K562 (cell line): Measurements from ENCODE around the gene IRAK4. TPM values are rescaled to one million over a fixed set of nuclear protein-coding genes. Genes with fewer than 3 reads are reported as not detected.

Experiments
- ATAC-seq: fragments of 200-7000 bp; cut with Tn5 transposase; 3 replicates; pipeline ENCODE4 v1.9.1; 2020; ENCODE audit warnings: moderate library complexity
- BruUV-seq: library from RNA; stranded (reverse); fragments of 400-500 nt; replicated peaks from 2 replicates; lab custom pipeline; 2021; lab: Mats Ljungman, UMichigan
- CTCF ChIA-PET: fragments of 300-600 bp; formaldehyde crosslinking; extraction: SDS; loops from one replicate; lab custom pipeline; 2021; ENCODE audit warnings: low intra/inter-chr PET ratio; lab: Yijun Ruan, JAX
- POLR2A ChIA-PET: fragments of 300-600, 350-650 bp; sonication (Branson Sonifier 250); formaldehyde crosslinking; extraction: SDS; loops from one replicate; lab custom pipeline; 2021; ENCODE audit warnings: antibody characterized with exemption, inconsistent platforms; lab: Yijun Ruan, JAX
- DNase-seq, 4 experiments: peaks; one replicate each; pipeline versions ENCODE4 v3.0.0 to v3.0.0-alpha.2; 2011 to 2018; ENCODE audit warnings: low spot score in 3 of 4, mixed read lengths in 3 of 4; ENCODE audit errors: extremely low read depth in 1 of 4
- FAIRE-seq: peaks from 2 replicates; lab custom pipeline; 2011; peaks lifted over from hg19 to GRCh38; lab: Jason Lieb, UNC
- H2AFZ ChIP-seq: 2 replicates; pipeline ENCODE4 v1.6.0; 2011; ENCODE audit warnings: low read depth, low read length, control low read depth, inconsistent platforms
- H3K27ac ChIP-seq: fragments of 200-600 bp; 3 replicates; pipeline ENCODE4 v1.8.0; 2011; ENCODE audit warnings: low read depth, mild to moderate bottlenecking, control low read depth, inconsistent platforms, low read length, moderate library complexity, mixed read lengths; ENCODE audit errors: extremely low read depth
- H3K27me3 ChIP-seq, 2 experiments: fragments of 300-600 bp in 1 of 2; 2 replicates in 1 of 2; 3 replicates in 1 of 2; pipeline versions ENCODE4 v1.6.0 to v1.8.0; 2011; ENCODE audit warnings: inconsistent platforms in 2 of 2, low read length in 2 of 2, mild to moderate bottlenecking in 1 of 2, mixed read lengths in 1 of 2, moderate library complexity in 1 of 2; ENCODE audit not compliant: control insufficient read depth in 2 of 2, insufficient read depth in 2 of 2
- H3K36me3 ChIP-seq: fragments of 300-600 bp; 3 replicates; pipeline ENCODE4 v1.8.0; 2011; ENCODE audit warnings: mild to moderate bottlenecking, low read length, inconsistent platforms; ENCODE audit not compliant: control insufficient read depth, insufficient read depth
- H3K4me1 ChIP-seq, 2 experiments: fragments of 200-600 bp in 1 of 2; replicated peaks in 1 of 2; 2 replicates in 1 of 2; 3 replicates in 1 of 2; pipeline versions ENCODE4 v1.5.1 to v1.8.0; 2011; ENCODE audit warnings: inconsistent platforms in 2 of 2, low read length in 2 of 2, mild to moderate bottlenecking in 1 of 2, mixed read lengths in 1 of 2, moderate library complexity in 1 of 2; ENCODE audit not compliant: control insufficient read depth in 2 of 2, insufficient read depth in 2 of 2
- H3K4me2 ChIP-seq: 2 replicates; pipeline ENCODE4 v1.6.1; 2011; ENCODE audit warnings: low read length, control low read depth, inconsistent platforms, mixed read lengths; ENCODE audit not compliant: insufficient read depth
- H3K4me3 ChIP-seq: fragments of 200-600 bp; sonication (generic), shearing (Covaris generic); 2 replicates; pipeline ENCODE4 v1.5.1; 2016; ENCODE audit warnings: control low read depth, inconsistent platforms
- H3K79me2 ChIP-seq: fragments of 200-600 bp; 3 replicates; pipeline ENCODE4 v1.8.0; 2011; ENCODE audit warnings: low read length, inconsistent platforms; ENCODE audit not compliant: control insufficient read depth, insufficient read depth
- H3K9ac ChIP-seq, 2 experiments: 2 replicates each; pipeline versions ENCODE4 v1.6.0 to v1.6.1; 2011; ENCODE audit warnings: low read depth in 2 of 2, low read length in 2 of 2, control low read depth in 1 of 2, inconsistent platforms in 1 of 2, mild to moderate bottlenecking in 1 of 2, mixed read lengths in 1 of 2; ENCODE audit not compliant: insufficient read depth in 1 of 2
- H3K9me1 ChIP-seq: one replicate; pipeline ENCODE4 v1.6.0; 2011; ENCODE audit warnings: inconsistent platforms, mild to moderate bottlenecking, low read length, moderate library complexity; ENCODE audit not compliant: control insufficient read depth, insufficient read depth
- H3K9me3 ChIP-seq: replicated peaks from 2 replicates; pipeline ENCODE4 v1.5.1; 2011; ENCODE audit warnings: low read depth, low read length, inconsistent platforms; ENCODE audit not compliant: control insufficient read depth, insufficient read depth
- H4K20me1 ChIP-seq: replicated peaks from 2 replicates; pipeline ENCODE4 v1.6.1; 2011; ENCODE audit warnings: low read length, inconsistent platforms, mixed read lengths; ENCODE audit not compliant: control insufficient read depth, insufficient read depth
- ARNT ChIP-seq, 2 experiments: fragments of 450-650 bp; IDR thresholded peaks; 2 replicates each; pipeline ENCODE4 v1.6.1; 2016; ENCODE audit warnings: mild to moderate bottlenecking in 1 of 2
- CEBPG ChIP-seq, 3 experiments: fragments of 200-800 bp in 1 of 3; sonication (Bioruptor generic) in 1 of 3; sonication (generic) in 1 of 3; formaldehyde crosslinking in 1 of 3; IDR thresholded peaks in 2 of 3; conservative IDR thresholded peaks in 1 of 3; 2 replicates each; pipeline versions ENCODE4 v1.6.1 to v1.8.0; 2016 to 2022; ENCODE audit warnings: missing compliant biosample characterization in 2 of 3, missing genetic modification characterization in 2 of 3, mild to moderate bottlenecking in 1 of 3, missing genetic modification reagents in 1 of 3
- ETV6 ChIP-seq, 3 experiments: fragments of 150-350 bp in 1 of 3; sonication (generic) in 1 of 3; formaldehyde crosslinking in 1 of 3; IDR thresholded peaks; 2 replicates each; pipeline versions ENCODE4 v1.6.1 to v1.8.0; 2014 to 2022; ENCODE audit warnings: borderline replicate concordance in 2 of 3, low read depth in 2 of 3, antibody characterized with exemption in 1 of 3, low read length in 1 of 3, mild to moderate bottlenecking in 1 of 3, missing genetic modification reagents in 1 of 3
- FOSL1 ChIP-seq: fragments of 200-800 bp; sonication (Bioruptor generic); conservative IDR thresholded peaks from 2 replicates; pipeline ENCODE4 v1.6.1; 2016; ENCODE audit warnings: missing genetic modification characterization, missing compliant biosample characterization
- HNRNPUL1 ChIP-seq: fragments of 200-400 bp; formaldehyde crosslinking; IDR thresholded peaks from 2 replicates; pipeline ENCODE4 v1.6.1; 2017; ENCODE audit warnings: low read length
- JUND ChIP-seq, 2 experiments: IDR thresholded peaks; 2 replicates in 1 of 2; 3 replicates in 1 of 2; pipeline ENCODE4 v1.6.1; 2011; ENCODE audit warnings: borderline replicate concordance in 2 of 2, low read depth in 2 of 2, low read length in 2 of 2, improper control_type of control experiment in 1 of 2, missing biosample characterization in 1 of 2, missing genetic modification characterization in 1 of 2, missing genetic modification reagents in 1 of 2
- KDM5B ChIP-seq: fragments of 200-600 bp; sonication (generic); IDR thresholded peaks from 2 replicates; pipeline ENCODE4 v1.6.1; 2012; ENCODE audit warnings: low read depth, mild to moderate bottlenecking, moderate library complexity, low read length, control low read depth, inconsistent platforms; ENCODE audit not compliant: insufficient replicate concordance
- RCOR1 ChIP-seq, 2 experiments: IDR thresholded peaks; 2 replicates each; pipeline ENCODE4 v1.6.1; 2012; ENCODE audit warnings: low read depth in 2 of 2, low read length in 2 of 2, borderline replicate concordance in 1 of 2, improper control_type of control experiment in 1 of 2
- RFX5 ChIP-seq: IDR thresholded peaks from 2 replicates; pipeline ENCODE4 v1.6.1; 2011; ENCODE audit warnings: low read depth, mild to moderate bottlenecking, improper control_type of control experiment, low read length
- SIN3B ChIP-seq: fragments of 450-650 bp; IDR thresholded peaks from 2 replicates; pipeline ENCODE4 v1.6.1; 2017; ENCODE audit warnings: low read depth, mild to moderate bottlenecking, moderate library complexity
- SRF ChIP-seq, 2 experiments: fragments of 250-450, 450-650 bp in 1 of 2; sonication (Bioruptor Pico) in 1 of 2; sonication (generic) in 1 of 2; formaldehyde crosslinking; IDR thresholded peaks; 2 replicates each; pipeline versions ENCODE4 v1.5.0 to v1.5.1; 2020 to 2022; ENCODE audit warnings: mild to moderate bottlenecking in 1 of 2, missing genetic modification reagents in 1 of 2
- TEAD1 ChIP-seq, 2 experiments: fragments of 450-650 bp in 1 of 2; sonication (generic) in 1 of 2; formaldehyde crosslinking; IDR thresholded peaks; 2 replicates each; pipeline versions ENCODE4 v1.4.0 to v1.8.0; 2020 to 2022; ENCODE audit warnings: mild to moderate bottlenecking in 2 of 2, missing genetic modification reagents in 1 of 2
- ZNF175 ChIP-seq: fragments of 200-800 bp; sonication (Bioruptor generic); IDR thresholded peaks from 2 replicates; pipeline ENCODE4 v1.6.1; 2016; ENCODE audit warnings: low read depth, mild to moderate bottlenecking, missing genetic modification characterization, missing compliant biosample characterization
- ZNF217 ChIP-seq: sonication (generic); formaldehyde crosslinking; IDR thresholded peaks from 2 replicates; pipeline ENCODE4 v1.8.0; 2022; ENCODE audit warnings: mild to moderate bottlenecking, missing genetic modification reagents
- ZNF354B ChIP-seq: fragments of 250-450 bp; sonication (Bioruptor Pico); IDR thresholded peaks from 2 replicates; pipeline ENCODE4 v1.4.0; 2020
- ZNF551 ChIP-seq: fragments of 250-450 bp; sonication (Bioruptor Pico); IDR thresholded peaks from 2 replicates; pipeline ENCODE4 v1.5.0; 2021; ENCODE audit warnings: mild to moderate bottlenecking, moderate library complexity
- ZNF75A ChIP-seq: fragments of 450-650 bp; formaldehyde crosslinking; IDR thresholded peaks from 2 replicates; pipeline ENCODE4 v1.4.0; 2020; ENCODE audit warnings: mild to moderate bottlenecking
- in situ Hi-C: fragments of 300-500 bp; cut with MboI; formaldehyde crosslinking; loops from 4 replicates; pipeline ENCODE4 v1.15.0; 2018; ENCODE audit warnings: inconsistent platforms, mixed read lengths
- intact Hi-C: fragments of 100-400 bp; cut with micrococcal nuclease; formaldehyde crosslinking; loops from 2 replicates; pipeline ENCODE4 v1.14.2; 2022
- polyA plus RNA-seq, 8 experiments: library from polyadenylated mRNA; depleted of rRNA in 4 of 8; stranded (reverse) in 5 of 8; unstranded in 3 of 8; fragments of >200 nt; fragmentation: Nextera tagmentation in 2 of 8; fragmentation: Illumina TruSeq in 1 of 8; extraction: Ambion mirVana in 2 of 8; extraction: Trizol in 1 of 8; gene quantifications; 2 replicates each; pipeline versions ENCODE4 v1.2.1 to v1.2.3, GENCODE V29; 2011 to 2014; ENCODE audit warnings: inconsistent platforms in 1 of 8, missing spikeins in 1 of 8
- total RNA-seq, 7 experiments: library from RNA; depleted of rRNA in 6 of 7; stranded (reverse); fragments of >200 nt in 6 of 7; fragmentation: Illumina TruSeq in 2 of 7; extraction: Trizol in 2 of 7; gene quantifications; 2 replicates each; pipeline versions ENCODE4 v1.2.1 to v1.2.3, GENCODE V29; 2011 to 2021; ENCODE audit warnings: low replicate concordance in 1 of 7
- TF ChIP-seq, protein P1 (sequence below): fragments of 200-400 bp; formaldehyde crosslinking; IDR thresholded peaks from 2 replicates; pipeline ENCODE4 v1.6.1; 2017; ENCODE audit warnings: mild to moderate bottlenecking, low read depth, low read length, moderate library complexity
- TF ChIP-seq, protein P2 (sequence below): fragments of 250-450 bp; sonication (Bioruptor Pico); IDR thresholded peaks from 2 replicates; pipeline ENCODE4 v1.6.1; 2021; ENCODE audit warnings: mild to moderate bottlenecking

Gene IRAK4
- total and polyA plus RNA-seq, 9 of the 15 experiments (the other 6 are each of a cell fraction or from before 2014, with no cell fraction given), result 10.8 to 34.5 (median 16.0) TPM

DNA sequence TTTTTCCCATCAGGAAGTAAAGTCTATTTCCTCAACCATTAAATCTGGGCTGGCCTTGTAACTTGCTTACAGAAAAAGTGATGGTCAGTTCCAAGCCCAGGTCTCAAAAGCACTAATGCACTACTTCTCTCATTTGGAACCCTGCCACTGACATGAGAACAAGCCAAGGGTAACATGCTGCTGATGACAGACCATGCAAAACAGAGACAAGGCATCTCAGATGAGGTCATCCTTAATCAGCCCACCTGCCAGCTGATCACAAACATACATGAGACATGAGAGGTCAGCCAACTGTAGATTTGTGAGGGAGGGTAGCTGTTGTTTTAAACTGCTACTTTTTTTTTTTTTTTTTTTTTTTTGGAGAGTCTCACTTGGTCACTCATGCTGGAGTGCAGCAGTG is 31.2 kb downstream of the IRAK4 start:
- BruUV-seq, result no TSS peak
- TF ChIP-seq CEBPG (CRISPR knock-in tag; IDR thresholded peaks at IDR 0.05) (peak; percentile 81), CEBPG (tag; conservative IDR thresholded peaks at IDR 0.05 in 1 of 2, IDR thresholded peaks at IDR 0.05 in 1 of 2) (peak in 1 of 2 experiments; percentile 78; a peak in 2 of 4 replicates), KDM5B (no peak), ZNF175 (CRISPR knock-in tag) (peak; percentile 36; the same call in 1 of the 2 replicates), ZNF551 (no peak), SRF (CRISPR knock-in tag; IDR thresholded peaks at IDR 0.05) (no peak), ETV6 (IDR thresholded peaks at IDR 0.05; ENCODE audit: borderline replicate concordance in 1 of 2, low read depth in 2 of 2, low read length in 1 of 2) (no peak), ETV6 (CRISPR knock-in tag; IDR thresholded peaks at IDR 0.05; ENCODE audit: borderline replicate concordance) (no peak), SIN3B (no peak), ARNT (IDR thresholded peaks at IDR 0.05) (no peak), ZNF217 (CRISPR knock-in tag) (no peak), TEAD1 (CRISPR knock-in tag; IDR thresholded peaks at IDR 0.05) (no peak), RCOR1 (IDR thresholded peaks at IDR 0.05; ENCODE audit: borderline replicate concordance in 1 of 2, low read depth in 2 of 2, low read length in 2 of 2) (no peak), HNRNPUL1 (no peak), FOSL1 (tag) (0 out of 2 replicates have a peak, but pooled peaks have one; percentile 30), ZNF75A (CRISPR knock-in tag) (no peak), ZNF354B (CRISPR knock-in tag) (no peak), RFX5 (no peak), JUND (IDR thresholded peaks at IDR 0.05; ENCODE audit: borderline replicate concordance, low read depth, low read length) (peak; percentile 81), JUND (tag; IDR thresholded peaks at IDR 0.05; ENCODE audit: borderline replicate concordance, low read depth, low read length) (peak; percentile 72; the same call in 2 of the 3 replicates)
- TF ChIP-seq, protein P1, sequence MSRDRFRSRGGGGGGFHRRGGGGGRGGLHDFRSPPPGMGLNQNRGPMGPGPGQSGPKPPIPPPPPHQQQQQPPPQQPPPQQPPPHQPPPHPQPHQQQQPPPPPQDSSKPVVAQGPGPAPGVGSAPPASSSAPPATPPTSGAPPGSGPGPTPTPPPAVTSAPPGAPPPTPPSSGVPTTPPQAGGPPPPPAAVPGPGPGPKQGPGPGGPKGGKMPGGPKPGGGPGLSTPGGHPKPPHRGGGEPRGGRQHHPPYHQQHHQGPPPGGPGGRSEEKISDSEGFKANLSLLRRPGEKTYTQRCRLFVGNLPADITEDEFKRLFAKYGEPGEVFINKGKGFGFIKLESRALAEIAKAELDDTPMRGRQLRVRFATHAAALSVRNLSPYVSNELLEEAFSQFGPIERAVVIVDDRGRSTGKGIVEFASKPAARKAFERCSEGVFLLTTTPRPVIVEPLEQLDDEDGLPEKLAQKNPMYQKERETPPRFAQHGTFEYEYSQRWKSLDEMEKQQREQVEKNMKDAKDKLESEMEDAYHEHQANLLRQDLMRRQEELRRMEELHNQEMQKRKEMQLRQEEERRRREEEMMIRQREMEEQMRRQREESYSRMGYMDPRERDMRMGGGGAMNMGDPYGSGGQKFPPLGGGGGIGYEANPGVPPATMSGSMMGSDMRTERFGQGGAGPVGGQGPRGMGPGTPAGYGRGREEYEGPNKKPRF, result no peak
- TF ChIP-seq, protein P2, sequence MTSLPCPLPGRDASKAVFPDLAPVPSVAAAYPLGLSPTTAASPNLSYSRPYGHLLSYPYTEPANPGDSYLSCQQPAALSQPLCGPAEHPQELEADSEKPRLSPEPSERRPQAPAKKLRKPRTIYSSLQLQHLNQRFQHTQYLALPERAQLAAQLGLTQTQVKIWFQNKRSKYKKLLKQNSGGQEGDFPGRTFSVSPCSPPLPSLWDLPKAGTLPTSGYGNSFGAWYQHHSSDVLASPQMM, result no peak

More for the DNA sequence above, 31.2 kb downstream of the IRAK4 start:
- in situ Hi-C loops (no loop called here), intact Hi-C loops (no loop called here)
- no peak overlapping the region for H2AFZ ChIP-seq
- ChIA-PET CTCF (interaction anchor here (0.8 kb wide), 1 partner anchor 93 kb away, joined by 5 read pairs; no protein-coding TSS in a partner anchor), POLR2A (interaction anchor here (2.8 kb wide), 1 partner anchor 15 kb away, joined by 12 read pairs; the partner anchor contains the start of gene TWF1)
- H4K20me1 ChIP-seq, result no peaks in the 10 kb centered on the region
- DNase-seq (peak in 3 of 4 experiments; percentile 10 to 13 (median 12)), ATAC-seq (peak; percentile 67), FAIRE-seq (no peak)
- no peaks in the 10 kb centered on the region for H3K79me2 ChIP-seq
- H3K9ac ChIP-seq, result no peak overlapping the region
- H3K4me2 ChIP-seq, result no peak overlapping the region
- peaks cover 0 to 4% of the 10 kb centered on the region in 2 experiments; a peak in 1 of 5 replicates for H3K4me1 ChIP-seq
- H3K36me3 ChIP-seq, result peaks cover 22% of the 10 kb centered on the region; the same call in 1 of the 3 replicates
- H3K9me1 ChIP-seq, result no peaks in the 10 kb centered on the region
- no peaks in the 10 kb centered on the region for H3K27me3 ChIP-seq
- H3K9me3 ChIP-seq, result no peaks in the 10 kb centered on the region
- no peak overlapping the region for H3K27ac ChIP-seq
- no peak overlapping the region for H3K4me3 ChIP-seq
